Measurements from ENCODE around the gene GAS7.

- TF ChIP-seq BHLHE40 (IDR thresholded peaks at IDR 0.05; ENCODE audit: borderline replicate concordance) = no peak
- no peak for TF ChIP-seq L3MBTL2 (conservative IDR thresholded peaks at IDR 0.05)
- TF ChIP-seq TARDBP (IDR thresholded peaks at IDR 0.05) = no peak
- TF ChIP-seq ELF4 (IDR thresholded peaks at IDR 0.05) = no peak
- TF ChIP-seq HDGF (IDR thresholded peaks at IDR 0.05; ENCODE audit: borderline replicate concordance) = no peak
- no peak for TF ChIP-seq FOXA1 (IDR thresholded peaks at IDR 0.05)
- TF ChIP-seq FOXK2 (IDR thresholded peaks at IDR 0.05) = no peak
- no peak for TF ChIP-seq ZNF384 (IDR thresholded peaks at IDR 0.05)
- TF ChIP-seq PKNOX1 (IDR thresholded peaks at IDR 0.05) = no peak
- TF ChIP-seq ARNT (IDR thresholded peaks at IDR 0.05) = no peak
These were observed 130.8 kb downstream of the GAS7 start for GRCh38 chr17:10067446-10068143.
